ENCODE results near the gene LRP1B. TPM values are rescaled to one million over a fixed set of nuclear protein-coding genes. Genes with fewer than 3 reads are reported as not detected.

LRP1B gene
- total RNA-seq, 1 experiment from 2014 or later, result 0.52 TPM

- TF ChIP-seq ZSCAN18 (CRISPR knock-in tag; IDR thresholded peaks at IDR 0.05) (no peak), PRRX2 (CRISPR knock-in tag; IDR thresholded peaks at IDR 0.05) (no peak), ZBTB21 (CRISPR knock-in tag; IDR thresholded peaks at IDR 0.05; ENCODE audit: borderline replicate concordance) (no peak)
Measured at GRCh38 chr2:141020346-141020745, 1110.5 kb downstream of the LRP1B start (continued).

GRCh38 chr2:141015341-141016047 lies 1115.3 kb downstream of the LRP1B start:
- H3K4me3 Mint-ChIP-seq, result no peak overlapping the region
- H3K27ac Mint-ChIP-seq, result no peak overlapping the region
- no peaks in the 10 kb centered on the region for H3K9me3 Mint-ChIP-seq
- H3K27me3 Mint-ChIP-seq (ENCODE audit: low read depth), result no peaks in the 10 kb centered on the region
- peak; percentile 15 for DNase-seq (ENCODE audit: low spot score)
- ChIA-PET CTCF (no interaction called here), POLR2A (no interaction called here)
- H3K4me1 Mint-ChIP-seq, result no peaks in the 10 kb centered on the region
- ATAC-seq, result peak; percentile 87
- no peaks in the 10 kb centered on the region for H3K36me3 Mint-ChIP-seq
- TF ChIP-seq CREM (CRISPR knock-in tag; IDR thresholded peaks at IDR 0.05) (no peak), ZMAT4 (CRISPR knock-in tag; IDR thresholded peaks at IDR 0.05) (no peak), ARID4B (CRISPR knock-in tag; IDR thresholded peaks at IDR 0.05; ENCODE audit: borderline replicate concordance) (no peak), PRDM15 (CRISPR knock-in tag; IDR thresholded peaks at IDR 0.05) (no peak), CBFB (CRISPR knock-in tag; IDR thresholded peaks at IDR 0.05; ENCODE audit: low read depth) (no peak), HMGXB4 (CRISPR knock-in tag; IDR thresholded peaks at IDR 0.05) (no peak), TCF7 (CRISPR knock-in tag; IDR thresholded peaks at IDR 0.05; ENCODE audit: low read depth) (no peak), ATF6 (CRISPR knock-in tag; IDR thresholded peaks at IDR 0.05) (no peak), TEAD4 (CRISPR knock-in tag; IDR thresholded peaks at IDR 0.05) (no peak)

Measured in WTC11 (cell line).